Bronchial epithelial cell (primary cell): ENCODE measurements around the gene OTULINL. TPM values are rescaled to one million over a fixed set of nuclear protein-coding genes. Genes with fewer than 3 reads are reported as not detected.

Source experiments
- DNase-seq: peaks from one replicate; pipeline ENCODE4 v3.0.0-alpha.2; 2010; ENCODE audit warnings: low read depth
- FAIRE-seq: peaks from 2 replicates; lab custom pipeline; 2011; peaks lifted over from hg19 to GRCh38; lab: Jason Lieb, UNC
- H3K27me3 ChIP-seq: 2 replicates; pipeline ENCODE4 v1.5.1; 2011; ENCODE audit warnings: low read length; ENCODE audit not compliant: control insufficient read depth, insufficient read depth
- H3K36me3 ChIP-seq: 2 replicates; pipeline ENCODE4 v1.5.1; 2011; ENCODE audit warnings: low read length; ENCODE audit not compliant: control insufficient read depth, insufficient read depth
- H3K4me3 ChIP-seq: 2 replicates; pipeline ENCODE4 v1.5.1; 2011; ENCODE audit warnings: mild to moderate bottlenecking, low read depth, low read length, control low read depth
- CTCF ChIP-seq: IDR thresholded peaks from 2 replicates; pipeline ENCODE4 v1.5.1; 2011; ENCODE audit warnings: mild to moderate bottlenecking, moderate library complexity, low read length, control low read depth, inconsistent platforms; ENCODE audit not compliant: insufficient read depth, severe bottlenecking
- total RNA-seq: library from RNA; depleted of rRNA; stranded (reverse); fragments of >200 nt; gene quantifications from 2 replicates; pipeline ENCODE4 v1.2.1, GENCODE V29; 2014

Gene OTULINL
- total RNA-seq, 1 donor from 2014 or later: 0.79 TPM

GRCh38 chr5:14581891-14582796 lies 552 bp downstream of the OTULINL start:
- peak; percentile 13 for TF ChIP-seq CTCF
- no peaks in the 10 kb centered on the region for H3K36me3 ChIP-seq
- peaks cover 2% of the 10 kb centered on the region for H3K27me3 ChIP-seq
- peak; percentile 21 for DNase-seq
- H3K4me3 ChIP-seq: peak overlapping the region; percentile 31
- FAIRE-seq: no peak

GRCh38 chr5:14582797-14583137 lies 1.2 kb downstream of the OTULINL start:
- FAIRE-seq (no peak), DNase-seq (no peak)
- TF ChIP-seq CTCF: no peak
- Histone ChIP-seq H3K27me3 (peaks cover 2% of the 10 kb centered on the region), H3K4me3 (no peak overlapping the region), H3K36me3 (no peaks in the 10 kb centered on the region)

GRCh38 chr5:14584848-14585247 lies 3.3 kb downstream of the OTULINL start:
- H3K4me3 ChIP-seq: no peak overlapping the region
- TF ChIP-seq CTCF: no peak
- peaks cover 2% of the 10 kb centered on the region for H3K27me3 ChIP-seq
- H3K36me3 ChIP-seq: no peaks in the 10 kb centered on the region
- no peak for DNase-seq
- no peak for FAIRE-seq

- DNase-seq (no peak), FAIRE-seq (no peak)
- TF ChIP-seq CTCF: no peak
- Histone ChIP-seq H3K27me3 (peaks cover 2% of the 10 kb centered on the region), H3K4me3 (no peak overlapping the region), H3K36me3 (no peaks in the 10 kb centered on the region)
Observed at GRCh38 chr5:14587150-14587549, 5.6 kb downstream of the OTULINL start.

GRCh38 chr5:14588145-14588544 lies 6.6 kb downstream of the OTULINL start:
- TF ChIP-seq CTCF: no peak
- DNase-seq (no peak), FAIRE-seq (no peak)
- no peaks in the 10 kb centered on the region for H3K36me3 ChIP-seq
- H3K27me3 ChIP-seq: peaks cover 2% of the 10 kb centered on the region
- H3K4me3 ChIP-seq: no peak overlapping the region
